Measurements from ENCODE around the gene PABPN1L. TPM values are rescaled to one million over a fixed set of nuclear protein-coding genes. Genes with fewer than 3 reads are reported as not detected.

PABPN1L gene
- total and polyA plus RNA-seq, 2 of the 4 experiments (the other 2 are of a cell fraction), result not detected

DNA sequence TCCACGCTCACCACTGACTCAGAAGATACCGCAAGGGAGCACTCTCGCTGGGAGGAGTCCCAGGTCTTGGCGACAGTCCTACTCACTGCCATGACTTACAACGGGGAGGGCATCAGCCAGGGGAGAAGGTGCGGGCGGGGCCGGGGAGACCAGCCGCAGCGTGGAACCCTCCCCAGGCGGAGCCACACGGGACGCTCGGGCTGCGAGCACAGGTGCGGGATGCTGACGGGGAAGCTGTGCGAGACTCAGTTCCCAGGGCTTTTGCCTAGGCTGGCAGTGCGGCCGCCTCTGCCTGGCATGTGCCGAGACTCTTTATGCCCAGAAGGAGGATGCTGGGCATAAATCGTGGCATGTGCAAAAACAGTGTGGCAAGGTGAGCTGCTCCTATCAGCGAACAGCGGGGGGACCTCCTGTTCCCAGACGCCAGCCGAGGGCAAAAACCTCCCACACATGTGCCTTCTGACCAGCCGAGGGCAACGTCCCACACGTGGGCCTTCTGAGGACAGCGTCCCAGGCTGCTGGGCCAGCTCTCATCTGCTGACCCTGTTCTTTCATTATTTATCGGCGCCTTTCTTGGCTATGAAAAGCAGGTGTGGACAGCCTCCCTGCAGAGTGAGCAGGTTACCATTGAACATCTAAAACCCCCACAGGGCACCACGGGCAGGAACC lies 15.8 kb downstream of the PABPN1L start:
- Histone ChIP-seq H3K4me3 (ENCODE audit: insufficient read depth, low read depth, low read length) (no peak overlapping the region), H3K27me3 (ENCODE audit: control insufficient read depth, insufficient read depth, low read length) (no peaks in the 10 kb centered on the region), H4K5ac (ENCODE audit: low read depth, low read length) (no peak overlapping the region), H3K4me2 (ENCODE audit: low read depth, low read length) (no peak overlapping the region), H2BK20ac (ENCODE audit: low read depth, low read length) (no peak overlapping the region), H3K56ac (ENCODE audit: extremely low read depth, insufficient read depth, low read length) (no peak overlapping the region), H4K20me1 (ENCODE audit: insufficient read depth, low read length) (peaks cover 21% of the 10 kb centered on the region), H2AK5ac (ENCODE audit: low read depth, low read length) (no peak overlapping the region), H2AFZ (replicated peaks; ENCODE audit: low read length, poor library complexity) (no peak overlapping the region), H3K4ac (ENCODE audit: low read depth, low read length) (no peak overlapping the region), H3K4me1 (ENCODE audit: control insufficient read depth, insufficient read depth, low read length) (peaks cover 4% of the 10 kb centered on the region; the same call in 1 of the 2 replicates), H3K27ac (ENCODE audit: insufficient read depth, low read length) (no peak overlapping the region), H3K23ac (ENCODE audit: low read depth, low read length) (no peak overlapping the region), H2BK5ac (ENCODE audit: low read depth, low read length, poor library complexity, severe bottlenecking) (no peak overlapping the region), H2AK9ac (replicated peaks; ENCODE audit: low read depth, low read length, poor library complexity) (no peak overlapping the region), H3K14ac (replicated peaks; ENCODE audit: low read depth, low read length) (no peak overlapping the region), H4K8ac (ENCODE audit: low read depth in 2 of 2, low read length in 2 of 2) (no peak overlapping the region), H4K91ac (ENCODE audit: insufficient read depth, low read depth, low read length) (no peak overlapping the region), H3K9ac (ENCODE audit: low read depth, low read length) (no peak overlapping the region), H2BK15ac (ENCODE audit: low read depth, low read length) (no peak overlapping the region), H3K9me1 (ENCODE audit: insufficient read depth, low read length) (0 out of 2 replicates have a peak, but pooled peaks cover under 1% of the 10 kb centered on the region), H3K9me3 (ENCODE audit: control insufficient read depth, insufficient read depth, low read length) (no peaks in the 10 kb centered on the region), H2BK120ac (ENCODE audit: low read depth, low read length) (no peak overlapping the region), H3K79me1 (ENCODE audit: low read depth in 1 of 2, low read length in 2 of 2) (peaks cover 3 to 31% of the 10 kb centered on the region in 2 experiments), H3K18ac (ENCODE audit: low read depth, low read length) (no peak overlapping the region), H3K36me3 (ENCODE audit: control insufficient read depth, insufficient read depth, low read length) (peaks cover 15% of the 10 kb centered on the region)
- no peak for DNase-seq
- dilution Hi-C loops (cut with HindIII; ENCODE audit: low sequenced_read_pairs, unreplicated experiment) (no loop called here), in situ Hi-C loops (cut with MboI; ENCODE audit: low sequenced_read_pairs) (no loop called here), intact Hi-C loops (cut with micrococcal nuclease) (no loop called here)
- ATAC-seq (ENCODE audit: low read depth), result no peak
- ChIA-PET CTCF (no interaction called here), POLR2A (ENCODE audit: unreplicated experiment) (no interaction called here)
- BruUV-seq (replicated peaks), result no TSS peak
- TF ChIP-seq MAFK (IDR thresholded peaks at IDR 0.05; ENCODE audit: low read depth, low read length) (no peak), RFX5 (IDR thresholded peaks at IDR 0.05; ENCODE audit: low read depth, low read length) (no peak), FOS (IDR thresholded peaks at IDR 0.05; ENCODE audit: low read depth, low read length) (no peak), NFE2L2 (IDR thresholded peaks at IDR 0.05; ENCODE audit: low read depth, low read length) (no peak), SMC3 (IDR thresholded peaks at IDR 0.05; ENCODE audit: low read depth, low read length) (no peak), BHLHE40 (IDR thresholded peaks at IDR 0.05; ENCODE audit: low read depth, low read length) (no peak), POLR2A (IDR thresholded peaks at IDR 0.05; ENCODE audit: low read depth, low read length) (no peak), MAZ (IDR thresholded peaks at IDR 0.05; ENCODE audit: borderline replicate concordance, low read depth, low read length) (no peak), MXI1 (IDR thresholded peaks at IDR 0.05; ENCODE audit: borderline replicate concordance, low read depth, low read length) (no peak)
- TF ChIP-seq, protein P1, sequence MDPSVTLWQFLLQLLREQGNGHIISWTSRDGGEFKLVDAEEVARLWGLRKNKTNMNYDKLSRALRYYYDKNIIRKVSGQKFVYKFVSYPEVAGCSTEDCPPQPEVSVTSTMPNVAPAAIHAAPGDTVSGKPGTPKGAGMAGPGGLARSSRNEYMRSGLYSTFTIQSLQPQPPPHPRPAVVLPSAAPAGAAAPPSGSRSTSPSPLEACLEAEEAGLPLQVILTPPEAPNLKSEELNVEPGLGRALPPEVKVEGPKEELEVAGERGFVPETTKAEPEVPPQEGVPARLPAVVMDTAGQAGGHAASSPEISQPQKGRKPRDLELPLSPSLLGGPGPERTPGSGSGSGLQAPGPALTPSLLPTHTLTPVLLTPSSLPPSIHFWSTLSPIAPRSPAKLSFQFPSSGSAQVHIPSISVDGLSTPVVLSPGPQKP (IDR thresholded peaks at IDR 0.05; ENCODE audit: borderline replicate concordance, low read depth, low read length), result no peak
- TF ChIP-seq, protein P2, sequence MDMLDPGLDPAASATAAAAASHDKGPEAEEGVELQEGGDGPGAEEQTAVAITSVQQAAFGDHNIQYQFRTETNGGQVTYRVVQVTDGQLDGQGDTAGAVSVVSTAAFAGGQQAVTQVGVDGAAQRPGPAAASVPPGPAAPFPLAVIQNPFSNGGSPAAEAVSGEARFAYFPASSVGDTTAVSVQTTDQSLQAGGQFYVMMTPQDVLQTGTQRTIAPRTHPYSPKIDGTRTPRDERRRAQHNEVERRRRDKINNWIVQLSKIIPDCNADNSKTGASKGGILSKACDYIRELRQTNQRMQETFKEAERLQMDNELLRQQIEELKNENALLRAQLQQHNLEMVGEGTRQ (IDR thresholded peaks at IDR 0.05; ENCODE audit: low read depth, low read length), result no peak
- WGBS, 2 experiments (ENCODE audit: extremely low coverage in 2 of 2, insufficient read length in 1 of 2), result 96% methylated on average over 23 of the region's 33 CpGs; no CpG with 5 or more reads in 1 of the 2 experiments

Measured in IMR-90 (cell line).